Caco-2 (cell line): ENCODE measurements around the gene MROH9. TPM values are rescaled to one million over a fixed set of nuclear protein-coding genes. Genes with fewer than 3 reads are reported as not detected.

Experiments used
- BruUV-seq: library from RNA; stranded (reverse); fragments of 400-500 nt; replicated peaks from 2 replicates; lab custom pipeline; 2021; lab: Mats Ljungman, UMichigan
- CTCF ChIA-PET: fragments of 300-600 bp; sonication (Branson Sonifier 250); formaldehyde crosslinking; loops from one replicate; lab custom pipeline; 2022; ENCODE audit warnings: antibody characterized with exemption; lab: Charles Lee
- POLR2A ChIA-PET: fragments of 300-600 bp; sonication (Branson Sonifier 250); formaldehyde crosslinking; loops from one replicate; lab custom pipeline; 2022; ENCODE audit warnings: antibody characterized with exemption; lab: Charles Lee
- DNase-seq, 2 experiments: peaks; one replicate each; pipeline versions ENCODE4 v3.0.0 to v3.0.0-alpha.2; 2020 to 2022
- H3K27me3 ChIP-seq: replicated peaks from 2 replicates; pipeline ENCODE4 v1.6.0; 2011; ENCODE audit warnings: low read length; ENCODE audit not compliant: control insufficient read depth, insufficient read depth
- H3K36me3 ChIP-seq: 2 replicates; pipeline ENCODE4 v1.5.1; 2011; ENCODE audit warnings: low read length; ENCODE audit not compliant: control insufficient read depth, insufficient read depth
- H3K4me1 ChIP-seq: fragments of 250-450 bp; sonication (Bioruptor Pico); 2 replicates; pipeline ENCODE4 v1.5.1; 2020; ENCODE audit warnings: mild to moderate bottlenecking
- H3K4me3 ChIP-seq: 2 replicates; pipeline ENCODE4 v1.5.1; 2011; ENCODE audit warnings: low read depth, mild to moderate bottlenecking, control low read depth, low read length
- H3K9me3 ChIP-seq: fragments of 250-450 bp; sonication (Bioruptor Pico); 2 replicates; pipeline ENCODE4 v1.5.1; 2020; ENCODE audit warnings: mild to moderate bottlenecking, moderate library complexity
- H3K27ac Mint-ChIP-seq: one replicate; pipeline ENCODE4 v1.8.0; 2022; ENCODE audit warnings: mixed read lengths; ENCODE audit not compliant: unreplicated experiment
- H3K27me3 Mint-ChIP-seq: one replicate; pipeline ENCODE4 v1.8.0; 2022; ENCODE audit warnings: mixed read lengths; ENCODE audit not compliant: insufficient read depth, unreplicated experiment
- H3K36me3 Mint-ChIP-seq: one replicate; pipeline ENCODE4 v1.8.0; 2022; ENCODE audit warnings: mild to moderate bottlenecking, mixed read lengths; ENCODE audit not compliant: insufficient read depth, unreplicated experiment
- H3K4me1 Mint-ChIP-seq: one replicate; pipeline ENCODE4 v1.8.0; 2022; ENCODE audit warnings: low read depth, mixed read lengths; ENCODE audit not compliant: unreplicated experiment
- H3K4me3 Mint-ChIP-seq: one replicate; pipeline ENCODE4 v1.8.0; 2022; ENCODE audit warnings: mild to moderate bottlenecking, moderate library complexity, mixed read lengths; ENCODE audit not compliant: unreplicated experiment
- H3K9me3 Mint-ChIP-seq: one replicate; pipeline ENCODE4 v1.8.0; 2022; ENCODE audit warnings: mixed read lengths; ENCODE audit not compliant: unreplicated experiment
- intact Hi-C: fragments of 100-400 bp; cut with micrococcal nuclease; formaldehyde crosslinking; loops from one replicate; pipeline ENCODE4 v1.10.0; 2022; ENCODE audit not compliant: unreplicated experiment
- total RNA-seq: library from RNA; stranded (reverse); gene quantifications from 2 replicates; pipeline ENCODE4 v1.2.3, GENCODE V29; 2022
- TF ChIP-seq, protein P1 (sequence below), 2 experiments: fragments of 200-600 bp in 1 of 2; IDR thresholded peaks; 1 replicate in 1 of 2; 2 replicates in 1 of 2; pipeline versions ENCODE4 v1.5.1 to v1.8.0; 2011 to 2022; ENCODE audit warnings: antibody characterized with exemption in 1 of 2, control low read depth in 1 of 2, inconsistent platforms in 1 of 2, low read depth in 1 of 2, low read length in 1 of 2, mild to moderate bottlenecking in 1 of 2, moderate library complexity in 1 of 2; ENCODE audit not compliant: insufficient read depth in 1 of 2, severe bottlenecking in 1 of 2, unreplicated experiment in 1 of 2

Gene MROH9
- total RNA-seq, 1 experiment from 2014 or later, result not detected

DNA sequence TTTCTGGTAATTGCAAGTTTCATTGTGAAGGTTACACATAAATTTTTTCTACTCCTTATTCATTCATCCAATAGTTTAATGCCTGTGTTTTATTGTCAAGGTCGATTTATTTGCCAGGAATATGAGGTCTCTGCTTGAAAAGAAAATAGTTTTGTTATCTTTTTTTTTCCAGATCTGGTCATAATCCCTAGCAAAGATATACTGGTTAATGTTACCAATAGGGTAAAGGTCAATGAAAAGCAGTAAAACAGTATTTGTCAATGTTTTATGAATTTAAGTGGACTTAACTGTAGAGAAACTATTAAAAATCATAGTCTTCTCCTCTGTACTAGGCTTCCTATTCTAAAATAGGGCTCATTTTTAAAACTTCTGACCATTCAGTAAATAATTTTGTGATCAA is 147.3 kb downstream of the MROH9 start:
- Mint-ChIP-seq H3K4me3 (no peak overlapping the region), H3K9me3 (no peaks in the 10 kb centered on the region), H3K27me3 (no peaks in the 10 kb centered on the region), H3K4me1 (no peaks in the 10 kb centered on the region), H3K27ac (no peak overlapping the region), H3K36me3 (no peaks in the 10 kb centered on the region)
- Histone ChIP-seq H3K27me3 (no peaks in the 10 kb centered on the region), H3K4me3 (no peak overlapping the region), H3K9me3 (no peaks in the 10 kb centered on the region), H3K36me3 (no peaks in the 10 kb centered on the region), H3K4me1 (peaks cover 7% of the 10 kb centered on the region; the same call in 1 of the 2 replicates)
- ChIA-PET POLR2A (no interaction called here), CTCF (interaction anchor here (1.9 kb wide), 1 partner anchor 144 kb away, joined by 37 read pairs; no protein-coding TSS in a partner anchor)
- BruUV-seq, result no TSS peak
- TF ChIP-seq, protein P1, sequence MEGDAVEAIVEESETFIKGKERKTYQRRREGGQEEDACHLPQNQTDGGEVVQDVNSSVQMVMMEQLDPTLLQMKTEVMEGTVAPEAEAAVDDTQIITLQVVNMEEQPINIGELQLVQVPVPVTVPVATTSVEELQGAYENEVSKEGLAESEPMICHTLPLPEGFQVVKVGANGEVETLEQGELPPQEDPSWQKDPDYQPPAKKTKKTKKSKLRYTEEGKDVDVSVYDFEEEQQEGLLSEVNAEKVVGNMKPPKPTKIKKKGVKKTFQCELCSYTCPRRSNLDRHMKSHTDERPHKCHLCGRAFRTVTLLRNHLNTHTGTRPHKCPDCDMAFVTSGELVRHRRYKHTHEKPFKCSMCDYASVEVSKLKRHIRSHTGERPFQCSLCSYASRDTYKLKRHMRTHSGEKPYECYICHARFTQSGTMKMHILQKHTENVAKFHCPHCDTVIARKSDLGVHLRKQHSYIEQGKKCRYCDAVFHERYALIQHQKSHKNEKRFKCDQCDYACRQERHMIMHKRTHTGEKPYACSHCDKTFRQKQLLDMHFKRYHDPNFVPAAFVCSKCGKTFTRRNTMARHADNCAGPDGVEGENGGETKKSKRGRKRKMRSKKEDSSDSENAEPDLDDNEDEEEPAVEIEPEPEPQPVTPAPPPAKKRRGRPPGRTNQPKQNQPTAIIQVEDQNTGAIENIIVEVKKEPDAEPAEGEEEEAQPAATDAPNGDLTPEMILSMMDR (IDR thresholded peaks at IDR 0.05; ENCODE audit: insufficient read depth in 1 of 2, low read depth in 1 of 2, low read length in 1 of 2, severe bottlenecking in 1 of 2, unreplicated experiment in 1 of 2), result no peak
- DNase-seq, result no peak
- intact Hi-C loops, result no loop called here

DNA sequence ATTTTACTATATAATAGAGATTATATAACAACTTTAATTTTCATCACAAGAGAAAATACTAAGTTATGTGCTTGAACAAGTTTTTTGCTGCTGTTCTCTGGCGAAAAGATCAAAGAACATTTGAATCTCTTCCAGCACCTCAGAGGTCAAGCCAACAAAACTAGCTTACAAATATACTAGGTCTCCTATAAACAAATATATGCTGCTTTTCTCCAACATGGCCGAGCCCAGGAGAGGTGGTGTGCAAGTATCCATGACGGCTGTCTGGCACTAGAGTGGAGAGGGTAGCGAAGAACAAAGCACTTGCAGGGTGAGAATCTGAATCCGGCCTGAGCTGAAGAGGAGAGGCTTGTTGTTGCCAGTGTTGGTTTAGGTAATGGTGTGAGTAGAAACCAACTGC is 147.9 kb downstream of the MROH9 start:
- Mint-ChIP-seq H3K36me3 (no peaks in the 10 kb centered on the region), H3K9me3 (no peaks in the 10 kb centered on the region), H3K27ac (no peak overlapping the region), H3K4me1 (no peaks in the 10 kb centered on the region), H3K27me3 (no peaks in the 10 kb centered on the region), H3K4me3 (no peak overlapping the region)
- Histone ChIP-seq H3K36me3 (no peaks in the 10 kb centered on the region), H3K9me3 (no peaks in the 10 kb centered on the region), H3K27me3 (no peaks in the 10 kb centered on the region), H3K4me1 (peaks cover 7% of the 10 kb centered on the region; the same call in 1 of the 2 replicates), H3K4me3 (no peak overlapping the region)
- intact Hi-C loops, result no loop called here
- no peak for DNase-seq
- TF ChIP-seq, protein P1 (IDR thresholded peaks at IDR 0.05; ENCODE audit: insufficient read depth in 1 of 2, low read depth in 1 of 2, low read length in 1 of 2, severe bottlenecking in 1 of 2, unreplicated experiment in 1 of 2), result no peak
- no TSS peak for BruUV-seq
- POLR2A ChIA-PET, result no interaction called here
- CTCF ChIA-PET, result no interaction called here

DNA sequence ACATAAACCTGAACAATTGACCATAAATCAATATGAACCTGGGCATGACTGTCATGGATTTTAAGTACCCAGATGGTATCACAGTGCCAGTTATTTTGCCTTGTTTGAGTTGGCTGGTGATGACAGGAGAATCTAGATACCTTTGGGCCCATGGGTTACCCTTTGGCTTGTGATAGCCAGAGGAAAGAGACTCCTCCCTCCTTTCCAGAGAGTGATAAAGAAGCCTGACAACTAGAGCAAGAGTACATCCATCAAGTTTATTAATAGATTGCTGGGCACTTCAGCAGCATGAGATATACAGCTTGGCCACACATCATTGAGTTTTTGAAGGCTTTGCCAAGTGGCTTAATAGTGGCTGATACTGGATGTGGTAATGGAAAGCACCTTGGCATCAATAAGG is 148.8 kb downstream of the MROH9 start:
- H3K36me3 ChIP-seq, result no peaks in the 10 kb centered on the region
- no peaks in the 10 kb centered on the region for H3K27me3 ChIP-seq
- no peaks in the 10 kb centered on the region for H3K9me3 ChIP-seq
- no TSS peak for BruUV-seq
- H3K36me3 Mint-ChIP-seq, result no peaks in the 10 kb centered on the region
- intact Hi-C loops, result no loop called here
- H3K27ac Mint-ChIP-seq, result no peak overlapping the region
- ChIA-PET POLR2A (no interaction called here), CTCF (no interaction called here)
- no peaks in the 10 kb centered on the region for H3K9me3 Mint-ChIP-seq
- TF ChIP-seq, protein P1 (IDR thresholded peaks at IDR 0.05; ENCODE audit: insufficient read depth in 1 of 2, low read depth in 1 of 2, low read length in 1 of 2, severe bottlenecking in 1 of 2, unreplicated experiment in 1 of 2), result no peak
- H3K4me3 Mint-ChIP-seq, result no peak overlapping the region
- no peaks in the 10 kb centered on the region for H3K27me3 Mint-ChIP-seq
- no peak overlapping the region for H3K4me3 ChIP-seq
- H3K4me1 Mint-ChIP-seq, result no peaks in the 10 kb centered on the region
- DNase-seq, result no peak
- H3K4me1 ChIP-seq, result peaks cover 7% of the 10 kb centered on the region; the same call in 1 of the 2 replicates
